HepG2 (cell line): ENCODE data around the gene MC1R. TPM values are rescaled to one million over a fixed set of nuclear protein-coding genes. Genes with fewer than 3 reads are reported as not detected.

ENCODE experiments used
- ATAC-seq: fragments of 200-7000 bp; cut with Tn5 transposase; 3 replicates; pipeline ENCODE4 v1.9.1; 2020; ENCODE audit warnings: mild to moderate bottlenecking, moderate library complexity
- BruUV-seq: library from RNA; stranded (reverse); fragments of 400-500 nt; replicated peaks from 2 replicates; lab custom pipeline; 2021; lab: Mats Ljungman, UMichigan
- CTCF ChIA-PET: fragments of 300-600 bp; formaldehyde crosslinking; extraction: SDS; loops from one replicate; lab custom pipeline; 2021; ENCODE audit warnings: low total read pairs, inconsistent platforms, low intra/inter-chr PET ratio; lab: Yijun Ruan, JAX
- POLR2A ChIA-PET: fragments of 350-600 bp; sonication (Branson Sonifier 250); formaldehyde crosslinking; loops from one replicate; lab custom pipeline; 2020; ENCODE audit warnings: antibody characterized with exemption, inconsistent platforms; lab: Yijun Ruan, JAX
- DNase-seq: peaks from one replicate; pipeline ENCODE4 v3.0.0-alpha.2; 2015; ENCODE audit warnings: low spot score
- FAIRE-seq: peaks from 3 replicates; lab custom pipeline; 2011; peaks lifted over from hg19 to GRCh38; lab: Jason Lieb, UNC
- H2AFZ ChIP-seq: one replicate; pipeline ENCODE4 v1.6.1; 2011; ENCODE audit warnings: low read length, inconsistent platforms
- H3K27ac ChIP-seq: fragments of 300-600 bp; 3 replicates; pipeline ENCODE4 v1.8.0; 2011; ENCODE audit warnings: mixed run types, mild to moderate bottlenecking, mixed read lengths, low read length, inconsistent platforms; ENCODE audit not compliant: insufficient read depth; ENCODE audit errors: extremely low read length
- H3K27me3 ChIP-seq, 2 experiments: fragments of 200-600 bp in 1 of 2; 2 replicates in 1 of 2; 3 replicates in 1 of 2; pipeline versions ENCODE4 v1.6.0 to v1.8.0; 2011; ENCODE audit warnings: low read length in 2 of 2, mild to moderate bottlenecking in 2 of 2, moderate library complexity in 2 of 2, inconsistent platforms in 1 of 2; ENCODE audit not compliant: insufficient read depth in 2 of 2, control insufficient read depth in 1 of 2
- H3K36me3 ChIP-seq, 2 experiments: fragments of 200-600 bp in 1 of 2; replicated peaks in 1 of 2; 2 replicates in 1 of 2; 3 replicates in 1 of 2; pipeline versions ENCODE4 v1.5.1 to v1.8.0; 2011; ENCODE audit warnings: low read length in 2 of 2, inconsistent platforms in 1 of 2; ENCODE audit not compliant: insufficient read depth in 2 of 2, control insufficient read depth in 1 of 2
- H3K4me1 ChIP-seq: 2 replicates; pipeline ENCODE4 v1.5.1; 2012; ENCODE audit warnings: low read length, inconsistent platforms; ENCODE audit not compliant: insufficient read depth
- H3K4me2 ChIP-seq: 2 replicates; pipeline ENCODE4 v1.6.0; 2011; ENCODE audit warnings: low read depth, low read length, inconsistent platforms
- H3K4me3 ChIP-seq, 3 experiments: fragments of 200-600 bp in 1 of 3; sonication (generic), shearing (Covaris generic) in 1 of 3; replicated peaks in 1 of 3; 2 replicates each; pipeline ENCODE4 v1.5.1; 2011 to 2016; ENCODE audit warnings: low read length in 3 of 3, inconsistent platforms in 2 of 3, low read depth in 2 of 3, mild to moderate bottlenecking in 2 of 3, control low read depth in 1 of 3, mixed read lengths in 1 of 3; ENCODE audit not compliant: insufficient read depth in 1 of 3
- H3K79me2 ChIP-seq: one replicate; pipeline ENCODE4 v1.6.1; 2011; ENCODE audit warnings: low read length, inconsistent platforms; ENCODE audit not compliant: insufficient read depth
- H3K9ac ChIP-seq: 2 replicates; pipeline ENCODE4 v1.6.0; 2011; ENCODE audit warnings: mild to moderate bottlenecking, low read depth, low read length, inconsistent platforms; ENCODE audit not compliant: insufficient read depth
- H3K9me3 ChIP-seq: 2 replicates; pipeline ENCODE4 v1.5.1; 2012; ENCODE audit warnings: mild to moderate bottlenecking, low read length
- H4K20me1 ChIP-seq: 2 replicates; pipeline ENCODE4 v1.6.0; 2011; ENCODE audit warnings: inconsistent platforms, mild to moderate bottlenecking, low read length, moderate library complexity; ENCODE audit not compliant: insufficient read depth
- BRCA1 ChIP-seq: sonication (generic); formaldehyde crosslinking; IDR thresholded peaks from 2 replicates; pipeline ENCODE4 v1.4.0; 2020; ENCODE audit warnings: missing genetic modification reagents
- CBX1 ChIP-seq: IDR thresholded peaks from one replicate; pipeline ENCODE4 v1.6.1; 2016; ENCODE audit warnings: antibody characterized with exemption, low read depth
- TSC22D2 ChIP-seq: sonication (generic); formaldehyde crosslinking; IDR thresholded peaks from 2 replicates; pipeline ENCODE4 v1.5.1; 2020; ENCODE audit warnings: missing genetic modification reagents, mild to moderate bottlenecking, borderline replicate concordance
- WIZ ChIP-seq: sonication (generic); formaldehyde crosslinking; IDR thresholded peaks from 2 replicates; pipeline ENCODE4 v1.5.1; 2020; ENCODE audit warnings: mild to moderate bottlenecking, missing genetic modification reagents
- ZNF12 ChIP-seq: sonication (generic); formaldehyde crosslinking; IDR thresholded peaks from 2 replicates; pipeline ENCODE4 v1.5.0; 2020; ENCODE audit warnings: missing genetic modification reagents
- ZNF318 ChIP-seq: sonication (generic); formaldehyde crosslinking; IDR thresholded peaks from 2 replicates; pipeline ENCODE4 v1.4.0; 2020; ENCODE audit warnings: mild to moderate bottlenecking, missing genetic modification reagents
- ZNF530 ChIP-seq: sonication (generic); formaldehyde crosslinking; IDR thresholded peaks from 2 replicates; pipeline ENCODE4 v1.5.0; 2020; ENCODE audit warnings: low read depth, mild to moderate bottlenecking, missing genetic modification reagents
- ZNF740 ChIP-seq: sonication (generic); formaldehyde crosslinking; IDR thresholded peaks from 2 replicates; pipeline ENCODE4 v1.4.0; 2020; ENCODE audit warnings: missing genetic modification reagents
- ZNF777 ChIP-seq: sonication (generic); formaldehyde crosslinking; IDR thresholded peaks from 2 replicates; pipeline ENCODE4 v1.4.0; 2020; ENCODE audit warnings: missing genetic modification reagents
- ZNF883 ChIP-seq: sonication (generic); formaldehyde crosslinking; IDR thresholded peaks from 2 replicates; pipeline ENCODE4 v1.5.1; 2020; ENCODE audit warnings: mild to moderate bottlenecking, missing genetic modification reagents; ENCODE audit errors: not compliant biosample characterization
- WGBS: methylation state at CpG from one replicate; pipeline ENCODE4 v1.1.6; 2017; ENCODE audit warnings: low lambda C conversion rate; 5-methylcytosine and 5-hydroxymethylcytosine counted together
- in situ Hi-C: cut with HindIII; loops from 2 replicates; pipeline ENCODE4 v1.10.0; 2017; ENCODE audit warnings: low pct_unique_long_range_greater_than_20kb; ENCODE audit not compliant: extremely low pct_ligation_motif_present
- intact Hi-C: fragments of 100-400 bp; cut with micrococcal nuclease; formaldehyde crosslinking; loops from one replicate; pipeline ENCODE4 v1.10.0; 2022; ENCODE audit not compliant: unreplicated experiment
- polyA plus RNA-seq, 8 experiments: library from polyadenylated mRNA; depleted of rRNA in 3 of 8; stranded (reverse) in 7 of 8; unstranded in 1 of 8; fragments of >200 nt; fragmentation: Illumina TruSeq in 4 of 8; extraction: Trizol in 4 of 8; gene quantifications; 2 replicates each; pipeline versions ENCODE4 v1.2.1 to v1.2.3, GENCODE V29; 2011 to 2016; ENCODE audit warnings: low read depth in 4 of 8, missing spikeins in 1 of 8, mixed read lengths in 1 of 8; ENCODE audit not compliant: insufficient read depth in 1 of 8
- total RNA-seq, 5 experiments: library from RNA; depleted of rRNA; stranded (reverse); fragments of >200 nt; fragmentation: Illumina TruSeq; extraction: Trizol; gene quantifications; 2 replicates each; pipeline ENCODE4 v1.2.3, GENCODE V29; 2016; ENCODE audit warnings: low read depth in 1 of 5

Gene MC1R
- total and polyA plus RNA-seq, 2 of the 13 experiments (the other 11 are each of a cell fraction or from before 2014, with no cell fraction given) = 9.1 to 14.8 TPM

GRCh38 chr16:89936034-89936433 lies 17.4 kb downstream of the MC1R start:
- H4K20me1 ChIP-seq = peaks cover 6% of the 10 kb centered on the region; the same call in 1 of the 2 replicates
- no peaks in the 10 kb centered on the region for H3K9me3 ChIP-seq
- ChIA-PET POLR2A (interaction anchor here (1.3 to 9.0 kb wide), 2 partner anchors 13 to 17 kb away, joined by 3 to 86 read pairs; partner anchors contain the start of genes MC1R and TUBB3), CTCF (no interaction called here)
- no peak overlapping the region for H2AFZ ChIP-seq
- peaks cover 20 to 29% of the 10 kb centered on the region in 2 experiments; a peak in 4 of 5 replicates for H3K36me3 ChIP-seq
- in situ Hi-C loops = no loop called here
- H3K79me2 ChIP-seq = no peaks in the 10 kb centered on the region
- no peak overlapping the region for H3K9ac ChIP-seq
- intact Hi-C loops = no loop called here
- DNase-seq (no peak), ATAC-seq (no peak), FAIRE-seq (no peak)
- no TSS peak for BruUV-seq
- no peak overlapping the region for H3K4me3 ChIP-seq
- TF ChIP-seq ZNF777 (CRISPR knock-in tag) (no peak), ZNF883 (CRISPR knock-in tag) (no peak), WIZ (no peak), TSC22D2 (CRISPR knock-in tag) (no peak), ZNF318 (no peak), BRCA1 (CRISPR knock-in tag) (no peak), ZNF12 (CRISPR knock-in tag) (no peak), ZNF530 (CRISPR knock-in tag) (no peak), ZNF740 (CRISPR knock-in tag) (no peak), CBX1 (no peak)
- H3K4me2 ChIP-seq = no peak overlapping the region
- H3K27ac ChIP-seq = no peak overlapping the region
- H3K27me3 ChIP-seq = peaks cover 0 to 18% of the 10 kb centered on the region in 2 experiments; a peak in 2 of 5 replicates
- WGBS = 92% methylated on average over 13 of the region's 13 CpGs
- H3K4me1 ChIP-seq = peaks cover 25% of the 10 kb centered on the region
